Tibial nerve (tissue), 4 donors: ENCODE data around the gene TRABD2B. TPM values are rescaled to one million over a fixed set of nuclear protein-coding genes. Genes with fewer than 3 reads are reported as not detected.

Source experiments
- DNase-seq, 2 donors: peaks; one replicate each; pipeline ENCODE4 v3.0.0-alpha.2; 2019; ENCODE audit warnings: low spot score in 2 of 2
- H3K27ac ChIP-seq, 4 donors: fragments of 200-600 bp; sonication (generic) in 3 of 4; one replicate each; pipeline ENCODE4 v1.5.1; 2017 to 2019; ENCODE audit warnings: mild to moderate bottlenecking in 1 of 4
- H3K27me3 ChIP-seq, 2 donors: fragments of 200-600 bp; sonication (generic) in 1 of 2; one replicate each; pipeline versions ENCODE4 v1.5.1 to v1.6.0; 2017 to 2019
- H3K36me3 ChIP-seq, 3 donors: fragments of 200-600 bp; sonication (generic); one replicate each; pipeline ENCODE4 v1.5.1; 2018 to 2019
- H3K4me1 ChIP-seq, 4 donors: fragments of 200-600 bp; sonication (generic) in 3 of 4; one replicate each; pipeline ENCODE4 v1.5.1; 2017 to 2019
- H3K4me3 ChIP-seq, 4 donors: fragments of 200-600 bp; sonication (generic) in 3 of 4; one replicate each; pipeline ENCODE4 v1.5.1; 2017 to 2019; ENCODE audit warnings: mild to moderate bottlenecking in 1 of 4, moderate library complexity in 1 of 4
- H3K9me3 ChIP-seq, 4 donors: fragments of 200-600 bp; sonication (generic) in 3 of 4; one replicate each; pipeline ENCODE4 v1.5.1; 2017 to 2019
- EP300 ChIP-seq, 2 donors: sonication (generic); formaldehyde crosslinking; IDR thresholded peaks; one replicate each; pipeline ENCODE4 v1.6.1; 2017; ENCODE audit warnings: antibody characterized with exemption in 2 of 2, mild to moderate bottlenecking in 1 of 2
- POLR2A ChIP-seq, 2 donors: fragments of 450-650 bp; IDR thresholded peaks; one replicate each; pipeline ENCODE4 v1.6.1; 2017; ENCODE audit warnings: antibody characterized with exemption in 2 of 2, mild to moderate bottlenecking in 2 of 2, moderate library complexity in 2 of 2
- WGBS, 2 donors: methylation state at CpG; one replicate each; pipeline ENCODE4 v1.1.5; 2018; 5-methylcytosine and 5-hydroxymethylcytosine counted together
- total RNA-seq, 4 donors: library from RNA; depleted of rRNA; stranded (reverse); fragments of >200 nt; gene quantifications; one replicate each; pipeline ENCODE4 v1.1.0, GENCODE V29; 2016
- TF ChIP-seq, protein P1 (sequence below), 5 experiments: fragments of 200-600 bp in 3 of 5; fragments of 450-650 bp in 2 of 5; sonication (generic) in 3 of 5; IDR thresholded peaks; one replicate each; pipeline ENCODE4 v1.5.1; 2016 to 2019; ENCODE audit warnings: antibody characterized with exemption in 5 of 5, mild to moderate bottlenecking in 3 of 5, moderate library complexity in 2 of 5

Gene TRABD2B
- total RNA-seq, 4 donors from 2014 or later = 1.3 to 4.1 (median 2.3) TPM

DNA sequence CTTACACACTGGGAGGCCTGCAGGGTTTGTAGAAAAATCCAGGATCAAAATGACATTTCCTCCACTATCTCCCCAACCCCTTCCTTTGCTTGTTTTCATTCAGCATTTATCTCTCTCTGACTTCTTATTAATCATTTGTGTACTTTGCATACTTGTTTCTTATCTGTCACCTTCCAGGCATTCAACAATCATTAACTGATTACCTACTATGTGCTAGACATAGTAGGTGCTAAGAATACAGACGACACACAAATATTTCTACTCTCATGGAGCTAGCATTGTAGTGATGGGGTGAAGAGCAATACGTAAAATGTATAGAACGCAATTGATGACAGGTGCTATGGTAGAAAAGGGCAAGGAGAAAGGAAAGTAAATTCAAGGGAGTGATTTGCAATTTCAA is 20.9 kb downstream of the TRABD2B start:
- 66 to 83% methylated on average over 3 of the region's 3 CpGs for WGBS, 2 donors
- Histone ChIP-seq H3K9me3 (no peaks in the 10 kb centered on the region), H3K27me3 (no peaks in the 10 kb centered on the region), H3K4me3 (no peak overlapping the region), H3K27ac (no peak overlapping the region), H3K4me1 (peaks cover 0 to 12% (median 0%) of the 10 kb centered on the region in 4 donors), H3K36me3 (no peaks in the 10 kb centered on the region)
- no peak for DNase-seq
- TF ChIP-seq EP300 (IDR thresholded peaks at IDR 0.05) (no peak), POLR2A (IDR thresholded peaks at IDR 0.05) (no peak)
- TF ChIP-seq, protein P1, sequence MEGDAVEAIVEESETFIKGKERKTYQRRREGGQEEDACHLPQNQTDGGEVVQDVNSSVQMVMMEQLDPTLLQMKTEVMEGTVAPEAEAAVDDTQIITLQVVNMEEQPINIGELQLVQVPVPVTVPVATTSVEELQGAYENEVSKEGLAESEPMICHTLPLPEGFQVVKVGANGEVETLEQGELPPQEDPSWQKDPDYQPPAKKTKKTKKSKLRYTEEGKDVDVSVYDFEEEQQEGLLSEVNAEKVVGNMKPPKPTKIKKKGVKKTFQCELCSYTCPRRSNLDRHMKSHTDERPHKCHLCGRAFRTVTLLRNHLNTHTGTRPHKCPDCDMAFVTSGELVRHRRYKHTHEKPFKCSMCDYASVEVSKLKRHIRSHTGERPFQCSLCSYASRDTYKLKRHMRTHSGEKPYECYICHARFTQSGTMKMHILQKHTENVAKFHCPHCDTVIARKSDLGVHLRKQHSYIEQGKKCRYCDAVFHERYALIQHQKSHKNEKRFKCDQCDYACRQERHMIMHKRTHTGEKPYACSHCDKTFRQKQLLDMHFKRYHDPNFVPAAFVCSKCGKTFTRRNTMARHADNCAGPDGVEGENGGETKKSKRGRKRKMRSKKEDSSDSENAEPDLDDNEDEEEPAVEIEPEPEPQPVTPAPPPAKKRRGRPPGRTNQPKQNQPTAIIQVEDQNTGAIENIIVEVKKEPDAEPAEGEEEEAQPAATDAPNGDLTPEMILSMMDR (IDR thresholded peaks at IDR 0.05) = no peak

DNA sequence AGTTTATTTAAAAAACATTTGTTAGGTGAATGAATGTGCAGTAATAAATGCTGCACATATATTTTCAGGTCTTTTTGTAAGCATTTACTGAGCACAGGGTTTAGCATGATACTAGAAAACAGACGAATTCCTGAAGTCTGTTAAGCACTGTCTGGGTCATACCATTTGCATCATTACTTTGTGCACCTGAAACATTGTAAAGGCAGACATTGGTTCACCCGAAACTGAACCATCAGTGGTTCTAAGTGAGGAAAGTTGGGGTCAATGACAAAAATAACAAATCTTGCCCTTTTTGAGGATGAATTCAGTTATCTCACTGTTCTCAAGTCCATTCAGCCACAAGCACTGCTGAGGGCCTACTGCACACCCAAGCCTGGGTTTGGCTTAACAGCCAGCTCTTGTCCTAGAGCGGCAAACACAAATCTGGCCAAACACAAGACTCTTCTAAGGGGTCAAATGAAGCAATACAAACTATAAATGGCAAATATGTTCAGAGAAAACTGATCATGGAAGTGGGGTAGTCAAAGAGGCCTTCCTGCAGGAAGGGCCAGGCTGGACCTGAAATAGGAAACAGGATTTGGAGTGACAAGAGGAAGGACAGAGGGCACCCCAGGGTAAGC is 21.8 kb downstream of the TRABD2B start:
- WGBS, 2 donors = 63 to 71% methylated on average over 3 of the region's 3 CpGs
- Histone ChIP-seq H3K27me3 (no peaks in the 10 kb centered on the region), H3K4me3 (no peak overlapping the region), H3K27ac (no peak overlapping the region), H3K36me3 (no peaks in the 10 kb centered on the region), H3K4me1 (peaks cover 0 to 19% (median 0%) of the 10 kb centered on the region in 4 donors), H3K9me3 (no peaks in the 10 kb centered on the region)
- DNase-seq = no peak
- TF ChIP-seq, protein P1 (IDR thresholded peaks at IDR 0.05) = no peak
- TF ChIP-seq EP300 (IDR thresholded peaks at IDR 0.05) (no peak), POLR2A (IDR thresholded peaks at IDR 0.05) (no peak)

DNA sequence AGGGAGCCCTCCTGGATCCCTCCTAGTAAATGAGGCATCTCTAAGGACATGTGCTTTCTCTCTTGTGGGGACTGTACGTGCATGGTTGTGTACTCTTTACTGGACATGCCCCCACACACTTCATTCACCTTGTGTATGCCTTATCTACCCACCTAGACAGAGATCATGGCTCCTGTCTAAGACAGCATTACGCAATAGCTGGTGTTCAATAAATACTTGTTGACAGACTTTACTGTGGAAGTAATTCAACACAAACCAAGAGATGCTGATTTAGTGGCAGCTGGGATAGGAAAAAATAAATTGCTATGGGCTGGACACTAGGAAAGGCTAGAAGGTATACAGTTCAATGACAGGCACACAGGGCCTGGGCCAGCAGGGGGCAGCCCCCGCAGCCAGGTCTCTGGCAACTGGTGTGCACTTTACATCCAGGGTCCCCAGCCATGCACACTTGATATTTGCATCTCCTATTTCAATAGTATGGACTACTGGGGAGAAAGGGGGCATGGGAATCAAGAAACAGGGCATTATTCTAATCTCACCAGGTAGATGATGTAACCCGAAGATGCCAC is 24.2 kb downstream of the TRABD2B start:
- DNase-seq = no peak
- 87 to 90% methylated on average over 4 of the region's 4 CpGs for WGBS, 2 donors
- Histone ChIP-seq H3K4me3 (no peak overlapping the region), H3K4me1 (peaks cover 0 to 23% (median 0%) of the 10 kb centered on the region in 4 donors), H3K27ac (no peak overlapping the region), H3K9me3 (no peaks in the 10 kb centered on the region), H3K27me3 (no peaks in the 10 kb centered on the region), H3K36me3 (no peaks in the 10 kb centered on the region)
- TF ChIP-seq, protein P1 (IDR thresholded peaks at IDR 0.05) = no peak
- TF ChIP-seq POLR2A (IDR thresholded peaks at IDR 0.05) (no peak), EP300 (IDR thresholded peaks at IDR 0.05) (no peak)

DNA sequence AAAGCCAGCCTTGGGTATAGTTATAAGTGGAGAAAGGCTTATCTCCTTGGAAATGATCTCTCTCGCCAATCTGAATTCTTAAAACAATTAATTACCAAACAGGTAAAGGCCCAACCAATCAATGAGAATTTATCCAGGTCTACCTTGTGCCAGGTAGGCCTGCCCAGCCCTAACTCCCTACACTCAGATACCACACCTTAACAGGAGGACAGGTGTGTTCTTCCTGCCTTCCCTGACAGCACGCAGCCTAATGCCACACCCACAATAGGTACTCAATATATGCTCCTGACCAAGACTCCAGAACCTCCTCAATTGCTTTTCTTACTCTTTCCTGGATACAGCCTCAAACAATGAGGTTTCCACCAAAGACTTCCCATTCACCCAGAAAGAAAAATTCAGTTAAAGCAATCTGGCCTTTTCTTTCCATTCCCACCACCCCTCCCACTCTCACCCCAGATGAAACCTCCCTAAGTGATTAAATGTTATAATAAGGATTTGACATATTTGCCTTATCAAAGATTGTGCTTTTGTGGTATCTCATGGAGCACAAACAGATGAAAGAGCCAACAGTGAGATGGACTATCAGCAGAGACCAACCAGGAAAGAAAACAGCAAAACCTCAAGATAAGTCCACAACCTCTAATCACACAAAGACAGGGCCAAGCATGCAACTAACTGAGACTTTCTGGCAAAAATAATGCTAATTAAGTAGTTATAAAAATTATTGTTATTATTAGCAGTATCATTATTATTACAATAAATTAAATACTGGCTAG is 25.6 kb downstream of the TRABD2B start:
- no peak overlapping the region for H3K4me3 ChIP-seq
- no peak overlapping the region for H3K27ac ChIP-seq
- TF ChIP-seq EP300 (IDR thresholded peaks at IDR 0.05) = no peak
- TF ChIP-seq, protein P1 (IDR thresholded peaks at IDR 0.05) = no peak
- TF ChIP-seq POLR2A (IDR thresholded peaks at IDR 0.05) = no peak
- no peaks in the 10 kb centered on the region for H3K9me3 ChIP-seq
- 83 to 89% methylated on average over 2 of the region's 2 CpGs for WGBS, 2 donors
- H3K27me3 ChIP-seq = no peaks in the 10 kb centered on the region
- no peak for DNase-seq
- H3K36me3 ChIP-seq = no peaks in the 10 kb centered on the region
- H3K4me1 ChIP-seq = peaks cover 0 to 29% (median 0%) of the 10 kb centered on the region in 4 donors

DNA sequence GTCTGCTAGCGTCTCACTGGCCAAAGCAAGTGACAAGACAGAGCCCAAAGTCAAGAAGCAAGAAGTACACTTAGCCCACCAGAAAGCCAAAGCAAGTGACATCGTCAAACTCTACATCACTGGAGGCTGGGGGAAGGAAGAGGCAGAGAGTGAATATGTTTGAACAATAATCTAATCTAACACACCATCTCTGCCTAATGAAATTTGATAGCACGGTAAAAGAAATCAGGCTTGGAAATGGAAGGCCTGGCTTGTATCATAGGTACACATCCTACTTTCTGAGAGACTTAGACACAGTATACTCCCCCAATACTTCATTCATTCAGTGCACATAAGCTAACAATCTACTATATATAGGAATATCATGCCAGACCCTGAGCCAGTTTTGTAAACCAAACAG is 26.3 kb downstream of the TRABD2B start:
- H3K36me3 ChIP-seq = no peaks in the 10 kb centered on the region
- 94 to 96% methylated on average over 3 of the region's 3 CpGs for WGBS, 2 donors
- H3K27me3 ChIP-seq = no peaks in the 10 kb centered on the region
- TF ChIP-seq POLR2A (IDR thresholded peaks at IDR 0.05) (no peak), EP300 (IDR thresholded peaks at IDR 0.05) (no peak)
- TF ChIP-seq, protein P1 (IDR thresholded peaks at IDR 0.05) = no peak
- peaks cover 0 to 29% (median 0%) of the 10 kb centered on the region in 4 donors for H3K4me1 ChIP-seq
- H3K27ac ChIP-seq = no peak overlapping the region
- DNase-seq = no peak
- no peaks in the 10 kb centered on the region for H3K9me3 ChIP-seq
- H3K4me3 ChIP-seq = no peak overlapping the region
